ENCODE measurements around the gene CST3.
"Not testable (repeated sequence)": the region's sequence is repeated elsewhere in the genome, so short reads cannot be mapped to it uniquely, and the experiment has no call there.

Gene CST3, protein sequence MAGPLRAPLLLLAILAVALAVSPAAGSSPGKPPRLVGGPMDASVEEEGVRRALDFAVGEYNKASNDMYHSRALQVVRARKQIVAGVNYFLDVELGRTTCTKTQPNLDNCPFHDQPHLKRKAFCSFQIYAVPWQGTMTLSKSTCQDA

GRCh38 chr20:23637282-23638221 lies at the start of gene CST3:
CST3 (minus strand) TSS chr20:23637955; CDS start chr20:23637862, 93 bp downstream.
- peak; percentile 78 for DNase-seq

GRCh38 chr20:23686046-23686750 lies 48.4 kb upstream of the CST3 start:
- no peak for DNase-seq

DNA sequence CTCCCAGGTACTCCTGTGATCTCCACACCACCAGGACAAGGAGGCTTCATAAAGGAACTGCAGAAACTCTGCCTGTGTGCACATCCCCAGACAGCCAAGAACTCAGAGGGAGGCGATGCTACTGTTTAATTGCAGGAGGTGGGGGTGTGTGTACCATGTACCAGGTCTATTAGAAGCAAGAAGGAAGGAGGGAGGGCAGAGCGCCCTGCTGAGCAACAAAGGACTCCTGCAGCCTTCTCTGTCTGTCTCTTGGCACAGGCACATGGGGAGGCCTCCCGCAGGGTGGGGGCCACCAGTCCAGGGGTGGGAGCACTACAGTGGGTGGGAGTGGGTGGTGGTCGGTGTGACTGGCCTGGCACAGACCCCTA lies 47.8 kb upstream of the CST3 start:
- DNase-seq = not testable (repeated sequence)

- DNase-seq = no peak
Observed at GRCh38 chr20:23684261-23684660, 46.5 kb upstream of the CST3 start.

DNA sequence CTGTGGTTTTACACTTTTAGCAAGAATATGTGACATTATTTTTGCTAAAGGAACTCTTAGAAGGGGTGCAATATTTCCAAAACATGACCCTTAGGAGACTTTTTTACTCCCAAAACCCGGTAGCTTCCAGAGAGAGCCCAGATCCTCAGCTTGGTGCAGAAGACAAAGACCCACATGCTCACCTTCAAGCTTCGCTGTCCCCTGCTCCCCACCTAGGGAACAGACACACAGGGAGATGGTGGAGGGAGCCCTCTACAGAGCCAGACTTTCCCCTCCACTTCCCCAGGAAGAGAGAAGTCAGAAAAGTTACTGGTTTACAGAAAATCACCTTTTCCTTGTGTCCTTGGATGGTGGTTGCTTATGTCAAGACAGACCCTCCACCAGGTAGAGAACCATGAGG lies 46.1 kb upstream of the CST3 start:
- no peak for DNase-seq

DNA sequence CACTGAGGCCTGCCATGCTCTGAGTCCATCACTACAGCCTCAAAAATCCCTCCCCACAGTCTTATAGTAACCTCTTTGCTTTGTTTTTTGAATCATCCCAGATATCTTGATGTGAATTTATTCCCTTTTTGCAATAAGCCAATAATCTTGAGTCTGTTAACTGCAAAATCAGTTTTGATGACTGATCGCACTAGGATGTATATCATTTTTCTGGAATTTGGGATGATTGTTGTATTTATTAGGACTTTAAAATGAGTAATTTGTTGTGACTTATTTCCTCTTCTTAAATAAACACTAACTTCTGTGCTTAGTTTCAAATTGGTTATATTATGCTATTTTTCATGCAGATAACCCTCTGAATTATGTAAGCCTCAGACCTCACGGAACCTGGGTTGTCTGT lies 45.5 kb upstream of the CST3 start:
- DNase-seq = no peak

- no peak for DNase-seq
Observed at GRCh38 chr20:23680146-23680545, 42.4 kb upstream of the CST3 start.

DNA sequence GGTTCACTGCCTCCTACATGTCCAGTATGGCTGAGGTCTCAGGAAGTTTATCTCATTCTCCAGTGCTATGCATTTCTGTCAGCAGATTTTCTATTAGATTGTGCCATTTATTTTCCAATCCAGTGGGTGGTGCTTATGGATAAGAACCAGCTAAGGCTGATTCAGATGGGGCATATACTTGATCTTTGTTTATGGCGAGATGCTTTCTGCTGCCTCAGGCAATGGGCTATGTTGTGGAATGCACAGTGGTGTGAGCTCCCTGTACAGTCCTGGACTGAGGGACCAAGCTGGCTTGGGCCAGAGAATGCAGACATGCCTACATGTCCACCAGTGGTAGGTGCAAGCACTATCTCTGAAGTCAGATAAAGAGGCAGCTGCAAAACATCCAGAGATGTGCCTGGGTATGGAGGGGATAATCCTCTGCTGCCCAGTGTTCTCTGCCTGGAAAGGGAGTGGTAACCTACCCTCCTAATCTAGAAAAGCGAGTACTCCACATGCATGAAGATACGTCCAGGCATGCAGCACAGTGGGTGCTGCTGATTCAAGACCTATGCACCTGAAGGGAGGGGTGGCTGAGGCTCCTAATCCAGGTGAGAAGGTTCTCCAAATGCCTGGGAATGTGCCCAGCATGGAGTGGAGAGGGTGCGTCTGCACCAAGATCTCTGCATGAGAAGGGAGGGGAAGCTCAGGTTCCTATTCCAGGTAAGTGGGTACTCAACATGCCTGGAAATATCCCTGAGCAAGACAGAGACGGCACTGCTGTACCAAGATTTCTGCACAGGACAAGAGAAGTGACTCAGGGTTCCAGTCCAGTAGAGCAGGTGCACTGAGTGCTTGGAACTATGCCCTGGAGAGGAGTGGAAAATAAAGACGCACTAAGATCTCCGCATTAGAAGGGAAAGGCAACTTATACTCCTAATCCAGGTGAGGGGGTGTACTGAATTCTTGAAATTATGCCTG lies 41.7 kb upstream of the CST3 start:
- no peak for DNase-seq

GRCh38 chr20:23673209-23673608 lies 35.5 kb upstream of the CST3 start:
- no peak for DNase-seq

DNA sequence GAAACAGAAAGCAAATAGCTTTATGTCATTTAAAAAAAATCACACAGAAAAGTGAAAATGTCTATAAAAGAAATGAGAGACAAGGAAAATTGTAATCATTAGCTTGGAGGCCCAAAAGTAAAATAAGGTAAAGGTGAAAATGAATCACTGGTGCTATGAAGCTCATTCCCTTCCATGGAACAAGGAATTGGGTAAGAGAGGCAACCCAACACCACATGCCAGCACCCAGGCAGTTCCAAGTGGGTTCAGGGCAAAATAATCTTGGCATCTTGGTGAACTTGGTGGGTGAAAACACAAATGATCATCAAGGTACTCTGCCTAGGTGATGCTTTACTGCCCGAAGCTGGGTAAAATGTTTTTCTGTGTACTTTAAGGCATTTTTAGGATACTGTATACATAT lies 34.4 kb upstream of the CST3 start:
- no peak for DNase-seq

- DNase-seq = no peak
Observed at GRCh38 chr20:23671479-23671878, 33.7 kb upstream of the CST3 start.

DNA sequence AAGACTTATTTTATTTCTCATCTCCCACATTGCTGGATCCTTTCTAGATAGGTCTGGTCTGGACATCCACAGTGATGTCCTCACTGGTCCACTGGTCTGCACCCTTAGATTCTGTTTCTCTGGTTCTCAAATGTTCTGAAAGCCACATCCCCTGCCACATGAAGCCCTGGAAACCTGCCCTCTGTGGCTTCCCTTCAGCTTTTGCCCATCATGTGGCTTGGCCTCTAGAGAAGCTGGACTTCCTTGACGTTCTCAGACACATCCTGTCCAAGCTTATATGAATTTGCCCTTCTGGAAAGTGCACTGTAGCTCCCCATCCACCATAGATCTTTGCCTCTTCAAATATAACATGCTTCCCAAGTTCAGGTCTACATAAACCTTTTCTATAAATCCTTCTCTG lies 32.6 kb upstream of the CST3 start:
- no peak for DNase-seq

- DNase-seq = no peak
Observed at GRCh38 chr20:23669866-23670265, 32.1 kb upstream of the CST3 start.

DNA sequence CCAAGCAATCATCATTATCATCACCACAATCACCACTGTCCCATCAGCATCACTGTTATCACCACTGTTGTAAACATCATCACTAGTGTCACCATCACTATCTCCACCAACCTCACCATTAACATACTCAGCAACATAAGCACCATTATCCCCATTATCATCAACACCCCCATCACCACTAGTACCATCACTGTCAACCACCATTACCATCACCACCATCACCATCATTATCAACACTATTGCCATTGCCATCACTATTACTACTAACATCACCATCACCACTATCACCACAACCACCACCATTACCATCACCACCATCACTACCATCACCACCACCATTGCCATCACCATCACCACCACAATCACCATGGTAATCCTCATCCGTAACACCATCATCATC lies 31.6 kb upstream of the CST3 start:
- no peak for DNase-seq

GRCh38 chr20:23668477-23668951 lies 30.8 kb upstream of the CST3 start:
- no peak for DNase-seq

- no peak for DNase-seq
Observed at GRCh38 chr20:23667666-23668065, 29.9 kb upstream of the CST3 start.

- no peak for DNase-seq
Observed at GRCh38 chr20:23666698-23667097, 28.9 kb upstream of the CST3 start.

GRCh38 chr20:23666189-23666588 lies 28.4 kb upstream of the CST3 start:
- DNase-seq = no peak

- DNase-seq = no peak
Observed at GRCh38 chr20:23664954-23665353, 27.2 kb upstream of the CST3 start.

DNA sequence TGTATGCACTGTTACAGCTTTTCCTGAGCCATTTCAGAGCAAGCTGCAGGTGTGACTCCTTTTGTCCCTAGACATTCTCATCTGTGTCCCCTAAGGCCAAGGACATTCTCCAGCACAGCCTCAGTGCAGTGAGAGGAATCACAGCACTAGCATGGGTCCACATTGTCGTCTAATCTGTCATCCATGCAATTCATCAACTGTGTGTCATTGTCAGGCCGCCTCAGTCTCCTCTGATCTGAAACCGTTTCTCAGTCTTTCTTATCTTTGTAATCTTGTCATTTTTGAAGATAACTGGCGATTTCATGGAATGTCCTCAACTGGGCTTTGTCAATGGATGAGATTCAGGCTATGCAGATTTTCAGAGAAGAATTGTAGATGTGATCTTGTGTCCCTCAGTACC lies 26.3 kb upstream of the CST3 start:
- DNase-seq = not testable (repeated sequence)

- no peak for DNase-seq
Observed at GRCh38 chr20:23663180-23663579, 25.4 kb upstream of the CST3 start.

- DNase-seq = no peak
Observed at GRCh38 chr20:23662276-23662870, 24.6 kb upstream of the CST3 start.
